ENCODE measurements around the gene KIF1B.

Gene KIF1B

GRCh38 chr1:10325521-10325920 is 115.2 kb downstream of the KIF1B start:
- no peak for TF ChIP-seq CTCF (conservative IDR thresholded peaks at IDR 0.05; ENCODE audit: low read depth, low read length)
- no peak for DNase-seq (ENCODE audit: low read depth)
- H3K4me3 ChIP-seq (ENCODE audit: low read length), result no peak overlapping the region

- DNase-seq (ENCODE audit: low read depth), result no peak
- H3K4me3 ChIP-seq (ENCODE audit: low read length), result no peak overlapping the region
- no peak for TF ChIP-seq CTCF (conservative IDR thresholded peaks at IDR 0.05; ENCODE audit: low read depth, low read length)
Measured at GRCh38 chr1:10326251-10326650, 115.9 kb downstream of the KIF1B start.

- H3K4me3 ChIP-seq (ENCODE audit: low read length), result no peak overlapping the region
- TF ChIP-seq CTCF (conservative IDR thresholded peaks at IDR 0.05; ENCODE audit: low read depth, low read length), result no peak
- DNase-seq (ENCODE audit: low read depth), result no peak
Measured at GRCh38 chr1:10328180-10328963, 118.0 kb downstream of the KIF1B start.

GRCh38 chr1:10337436-10337835 is 127.1 kb downstream of the KIF1B start:
- H3K4me3 ChIP-seq (ENCODE audit: low read length), result no peak overlapping the region
- DNase-seq (ENCODE audit: low read depth), result no peak
- TF ChIP-seq CTCF (conservative IDR thresholded peaks at IDR 0.05; ENCODE audit: low read depth, low read length), result no peak

- DNase-seq (ENCODE audit: low read depth), result peak; percentile 3
- no peak overlapping the region for H3K4me3 ChIP-seq (ENCODE audit: low read length)
- TF ChIP-seq CTCF (conservative IDR thresholded peaks at IDR 0.05; ENCODE audit: low read depth, low read length), result peak; percentile 93
Measured at GRCh38 chr1:10338047-10338446, 127.7 kb downstream of the KIF1B start.

GRCh38 chr1:10338611-10339010 is 128.2 kb downstream of the KIF1B start:
- no peak overlapping the region for H3K4me3 ChIP-seq (ENCODE audit: low read length)

More at GRCh38 chr1:10338611-10339010, 128.2 kb downstream of the KIF1B start:
- no peak for TF ChIP-seq CTCF (conservative IDR thresholded peaks at IDR 0.05; ENCODE audit: low read depth, low read length)
- no peak for DNase-seq (ENCODE audit: low read depth)

Data from retinal pigment epithelial cell (primary cell).